Right atrium auricular region (tissue), 2 donors: Measurements from ENCODE around the gene UBAC1. TPM values are rescaled to one million over a fixed set of nuclear protein-coding genes. Genes with fewer than 3 reads are reported as not detected.
"Not testable (repeated sequence)": the region's sequence is repeated elsewhere in the genome, so short reads cannot be mapped to it uniquely, and the experiment has no call there.

Experiments used
- DNase-seq: peaks from one replicate; pipeline ENCODE4 v3.0.0-alpha.2; 2019; ENCODE audit warnings: low spot score
- H3K27ac ChIP-seq, 2 donors: fragments of 200-600 bp; sonication (generic); 1 replicate in 1 of 2; 2 replicates in 1 of 2; pipeline ENCODE4 v1.5.1; 2016 to 2019
- H3K27me3 ChIP-seq, 2 donors: fragments of 200-600 bp; sonication (generic); one replicate each; pipeline versions ENCODE4 v1.5.1 to v1.6.0; 2017 to 2019
- H3K36me3 ChIP-seq: fragments of 200-600 bp; sonication (generic); one replicate; pipeline ENCODE4 v1.5.1; 2016
- H3K4me1 ChIP-seq, 2 donors: fragments of 200-600 bp; sonication (generic); one replicate each; pipeline versions ENCODE4 v1.5.1 to v1.6.0; 2017 to 2019
- H3K4me3 ChIP-seq, 2 donors: fragments of 200-600 bp; sonication (generic); 1 replicate in 1 of 2; 2 replicates in 1 of 2; pipeline ENCODE4 v1.5.1; 2017 to 2019; ENCODE audit warnings: mild to moderate bottlenecking in 1 of 2, moderate library complexity in 1 of 2
- H3K9me3 ChIP-seq, 2 donors: fragments of 200-600 bp; sonication (generic); one replicate each; pipeline ENCODE4 v1.5.1; 2019
- total RNA-seq, 2 donors: library from RNA; depleted of rRNA; stranded (reverse); fragments of >200 nt; gene quantifications; one replicate each; pipeline ENCODE4 v1.1.0, GENCODE V29; 2016
- TF ChIP-seq, protein P1 (sequence below), 2 donors: fragments of 200-600 bp; sonication (generic); IDR thresholded peaks; one replicate each; pipeline ENCODE4 v1.5.1; 2019; ENCODE audit warnings: antibody characterized with exemption in 2 of 2

Gene UBAC1
- total RNA-seq, 2 donors from 2014 or later = 58.6 to 76.9 TPM

DNA sequence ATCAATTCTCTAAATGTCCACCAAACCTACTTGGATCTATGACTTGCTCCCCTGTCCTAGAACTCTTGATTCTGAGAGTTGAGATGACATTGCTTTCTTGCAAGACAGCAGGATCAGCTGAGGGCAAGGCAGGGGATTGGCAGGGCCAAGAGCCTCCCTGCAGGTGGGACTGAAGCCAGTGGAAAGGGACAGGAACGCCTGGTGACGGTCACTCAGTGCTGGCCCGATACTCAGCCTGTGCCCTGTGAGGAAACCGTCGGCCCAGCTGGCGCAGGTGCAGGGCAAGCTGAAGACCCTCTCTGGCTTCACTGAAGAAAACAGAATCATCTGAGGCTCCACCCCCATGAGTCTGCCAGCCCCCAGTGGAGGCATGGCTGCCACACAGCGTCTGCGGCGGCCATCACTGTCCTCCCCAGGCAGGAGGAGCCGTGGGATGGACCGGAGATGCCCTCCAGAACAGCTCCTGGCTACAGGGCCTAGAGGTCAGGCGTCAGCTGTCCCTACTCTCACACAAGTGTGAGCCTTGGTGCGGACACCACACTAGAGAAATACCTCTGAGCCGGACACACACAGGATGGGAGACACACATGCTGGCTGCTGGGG lies 14.7 kb downstream of the UBAC1 start:
- TF ChIP-seq, protein P1, sequence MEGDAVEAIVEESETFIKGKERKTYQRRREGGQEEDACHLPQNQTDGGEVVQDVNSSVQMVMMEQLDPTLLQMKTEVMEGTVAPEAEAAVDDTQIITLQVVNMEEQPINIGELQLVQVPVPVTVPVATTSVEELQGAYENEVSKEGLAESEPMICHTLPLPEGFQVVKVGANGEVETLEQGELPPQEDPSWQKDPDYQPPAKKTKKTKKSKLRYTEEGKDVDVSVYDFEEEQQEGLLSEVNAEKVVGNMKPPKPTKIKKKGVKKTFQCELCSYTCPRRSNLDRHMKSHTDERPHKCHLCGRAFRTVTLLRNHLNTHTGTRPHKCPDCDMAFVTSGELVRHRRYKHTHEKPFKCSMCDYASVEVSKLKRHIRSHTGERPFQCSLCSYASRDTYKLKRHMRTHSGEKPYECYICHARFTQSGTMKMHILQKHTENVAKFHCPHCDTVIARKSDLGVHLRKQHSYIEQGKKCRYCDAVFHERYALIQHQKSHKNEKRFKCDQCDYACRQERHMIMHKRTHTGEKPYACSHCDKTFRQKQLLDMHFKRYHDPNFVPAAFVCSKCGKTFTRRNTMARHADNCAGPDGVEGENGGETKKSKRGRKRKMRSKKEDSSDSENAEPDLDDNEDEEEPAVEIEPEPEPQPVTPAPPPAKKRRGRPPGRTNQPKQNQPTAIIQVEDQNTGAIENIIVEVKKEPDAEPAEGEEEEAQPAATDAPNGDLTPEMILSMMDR (IDR thresholded peaks at IDR 0.05) = no peak
- H3K27me3 ChIP-seq = no peaks in the 10 kb centered on the region
- peaks cover 70% of the 10 kb centered on the region for H3K36me3 ChIP-seq
- H3K27ac ChIP-seq = no peak overlapping the region
- H3K4me3 ChIP-seq = no peak overlapping the region
- H3K9me3 ChIP-seq = no peaks in the 10 kb centered on the region
- DNase-seq = no peak
- H3K4me1 ChIP-seq = peaks cover 0 to 9% of the 10 kb centered on the region in 2 donors

DNA sequence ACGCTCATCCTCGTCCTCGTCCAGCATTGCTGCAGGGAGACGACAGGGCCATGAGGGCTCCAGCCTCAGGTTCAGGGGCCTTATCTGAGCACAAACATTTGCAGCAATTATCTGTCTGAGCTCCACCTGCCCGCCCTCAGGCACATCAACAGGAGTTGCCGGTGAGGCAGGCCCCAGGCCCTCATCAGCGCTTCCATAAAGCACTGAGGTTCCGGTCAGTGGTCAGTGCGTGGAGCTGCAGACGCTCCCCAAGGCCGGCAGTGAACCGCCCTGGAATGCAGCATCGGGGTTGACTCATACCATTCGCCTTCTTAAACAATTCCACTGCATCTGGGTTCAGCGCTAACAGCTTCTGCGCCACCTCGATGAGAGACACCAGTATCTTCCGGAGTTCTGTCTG lies 15.2 kb downstream of the UBAC1 start:
- TF ChIP-seq, protein P1 (IDR thresholded peaks at IDR 0.05) = no peak
- Histone ChIP-seq H3K4me3 (no peak overlapping the region), H3K4me1 (peaks cover 0 to 10% of the 10 kb centered on the region in 2 donors), H3K36me3 (peaks cover 69% of the 10 kb centered on the region), H3K9me3 (no peaks in the 10 kb centered on the region), H3K27me3 (no peaks in the 10 kb centered on the region), H3K27ac (no peak overlapping the region)
- DNase-seq = no peak

DNA sequence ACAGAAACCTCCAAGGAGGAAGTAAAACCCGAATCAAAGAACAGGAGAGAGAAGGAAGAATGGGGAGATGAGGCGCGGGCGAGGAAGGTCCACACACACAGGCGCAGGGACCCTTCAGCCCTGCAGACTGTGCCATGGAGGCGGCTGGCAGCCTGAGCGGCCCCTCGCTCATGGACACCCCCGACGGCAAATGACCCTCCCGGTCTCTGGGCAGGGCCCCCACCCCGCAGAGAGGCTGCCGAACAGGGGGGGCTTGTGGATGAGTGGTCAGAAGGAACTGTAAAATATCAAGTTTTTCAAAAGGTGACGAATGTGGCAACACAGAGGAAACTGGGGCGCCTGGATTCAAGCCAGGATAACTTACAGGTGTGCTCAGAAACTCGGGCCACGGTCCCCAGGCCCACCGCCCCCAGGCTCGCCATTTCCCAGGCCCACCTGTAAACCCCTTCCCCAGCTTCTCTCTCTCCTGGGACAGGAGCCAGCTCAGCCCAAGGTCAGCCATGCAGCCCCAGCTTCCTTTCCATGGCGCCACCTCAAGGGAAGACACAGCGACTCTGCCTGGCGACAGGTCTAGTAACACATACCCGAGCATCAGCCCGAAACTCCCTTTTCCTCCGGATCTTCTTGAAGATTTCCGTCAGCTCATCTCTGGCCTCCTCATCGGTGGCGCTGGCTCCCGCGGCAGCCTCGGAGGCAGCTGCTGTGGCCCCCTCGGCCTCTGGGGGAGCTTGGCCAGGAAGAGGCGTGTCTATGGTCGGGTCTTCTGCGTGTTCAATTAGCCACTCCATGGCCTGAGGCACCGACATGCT lies 16.5 kb downstream of the UBAC1 start:
- no peaks in the 10 kb centered on the region for H3K9me3 ChIP-seq
- no peak for DNase-seq
- peaks cover 70% of the 10 kb centered on the region for H3K36me3 ChIP-seq
- H3K27me3 ChIP-seq = no peaks in the 10 kb centered on the region
- TF ChIP-seq, protein P1 (IDR thresholded peaks at IDR 0.05) = no peak
- peaks cover 0 to 10% of the 10 kb centered on the region in 2 donors for H3K4me1 ChIP-seq
- no peak overlapping the region for H3K4me3 ChIP-seq
- H3K27ac ChIP-seq = no peak overlapping the region

DNA sequence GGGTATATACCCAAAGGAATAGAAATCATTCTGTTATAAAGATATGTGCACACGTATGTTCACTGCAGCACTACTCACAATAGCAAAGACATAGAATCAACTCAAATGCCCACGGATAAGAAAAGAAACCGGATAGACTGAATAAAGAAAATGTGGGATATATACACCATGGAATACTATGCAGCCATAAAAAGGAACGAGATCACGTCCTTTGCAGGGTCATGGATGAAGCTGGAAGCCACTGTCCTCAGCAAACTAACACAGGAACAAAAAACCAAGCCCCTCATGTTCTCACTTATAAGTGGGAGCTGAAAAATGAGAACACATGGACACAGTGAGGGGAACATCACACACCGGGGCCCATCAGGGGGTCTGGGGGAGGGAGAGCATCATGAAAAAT lies 17.6 kb downstream of the UBAC1 start:
- Histone ChIP-seq H3K36me3 (peaks cover 79% of the 10 kb centered on the region), H3K4me1 (peaks cover 0 to 10% of the 10 kb centered on the region in 2 donors)
- not testable (repeated sequence) for DNase-seq, H3K27me3 ChIP-seq, H3K4me3 ChIP-seq, H3K9me3 ChIP-seq, H3K27ac ChIP-seq

DNA sequence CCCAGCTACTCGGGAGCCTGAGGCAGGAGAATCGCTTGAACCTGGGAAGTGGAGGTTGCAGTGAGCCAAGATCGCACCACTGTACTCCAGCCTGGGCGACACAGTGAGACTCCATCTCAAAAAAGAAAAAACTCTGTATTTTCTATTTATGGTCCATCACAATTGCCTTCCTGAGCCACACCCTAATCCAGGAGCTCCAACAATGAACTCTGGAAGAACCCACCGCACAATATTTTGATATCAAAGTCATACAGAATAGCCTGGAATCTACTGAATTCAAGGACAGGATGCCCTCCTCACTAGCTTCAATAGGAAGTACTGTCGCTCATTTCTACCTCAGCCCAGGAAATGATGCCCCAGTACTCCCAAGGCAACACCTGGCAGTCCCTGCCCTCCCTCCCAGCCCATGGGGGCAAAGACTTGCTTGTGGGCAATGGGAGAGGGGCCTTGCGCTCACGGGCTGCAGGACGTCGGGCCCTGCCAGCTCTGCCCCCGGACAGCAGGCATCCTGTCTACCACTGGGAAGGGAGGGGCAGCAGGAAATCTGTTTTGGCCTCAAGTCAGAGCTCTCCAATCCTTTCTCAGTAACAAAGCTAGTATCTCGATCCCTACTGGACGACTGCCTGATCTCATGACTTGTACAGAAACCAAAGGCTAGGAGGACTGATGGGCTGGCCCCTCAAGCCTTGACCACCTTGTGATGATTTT lies 19.7 kb downstream of the UBAC1 start:
- Histone ChIP-seq H3K9me3 (peaks cover 0 to 3% of the 10 kb centered on the region in 2 donors), H3K27me3 (no peaks in the 10 kb centered on the region), H3K36me3 (peaks cover 79% of the 10 kb centered on the region), H3K4me3 (no peak overlapping the region), H3K27ac (peak overlapping the region; percentile 36 to 39), H3K4me1 (peaks cover 0 to 10% of the 10 kb centered on the region in 2 donors)
- TF ChIP-seq, protein P1 (IDR thresholded peaks at IDR 0.05) = no peak
- no peak for DNase-seq
